GM23338 (cell line): ENCODE measurements around the gene SMAP2. TPM values are rescaled to one million over a fixed set of nuclear protein-coding genes. Genes with fewer than 3 reads are reported as not detected.

Source experiments
- ATAC-seq: fragments of 200-7000 bp; cut with Tn5 transposase; 3 replicates; pipeline ENCODE4 v1.9.1; 2020
- DNase-seq: peaks from one replicate; pipeline ENCODE4 v3.0.0-alpha.2; 2015; ENCODE audit warnings: low spot score
- H2AFZ ChIP-seq: fragments of 200-600 bp; sonication (generic); 2 replicates; pipeline ENCODE4 v1.8.0; 2016; ENCODE audit warnings: antibody characterized with exemption, mild to moderate bottlenecking, moderate library complexity
- H3F3A ChIP-seq: fragments of 200-600 bp; sonication (generic); replicated peaks from 2 replicates; pipeline ENCODE4 v1.8.0; 2017; ENCODE audit warnings: antibody characterized with exemption, mixed run types, low read depth
- H3K27ac ChIP-seq: fragments of 200-600 bp; sonication (generic); 2 replicates; pipeline ENCODE4 v1.6.1; 2016; ENCODE audit warnings: low read depth
- H3K27me3 ChIP-seq: fragments of 200-600 bp; sonication (generic); 2 replicates; pipeline ENCODE4 v1.8.0; 2016; ENCODE audit warnings: mild to moderate bottlenecking, mixed run types, moderate library complexity; ENCODE audit not compliant: insufficient read depth
- H3K36me3 ChIP-seq: fragments of 200-600 bp; sonication (generic); 2 replicates; pipeline ENCODE4 v1.8.0; 2016; ENCODE audit warnings: mild to moderate bottlenecking; ENCODE audit not compliant: insufficient read depth
- H3K4me1 ChIP-seq: fragments of 200-600 bp; sonication (generic); 2 replicates; pipeline ENCODE4 v1.8.0; 2016; ENCODE audit warnings: mild to moderate bottlenecking, moderate library complexity; ENCODE audit not compliant: insufficient read depth
- H3K4me2 ChIP-seq: fragments of 200-600 bp; sonication (generic); 2 replicates; pipeline ENCODE4 v1.7.1; 2017; ENCODE audit warnings: mixed run types
- H3K4me3 ChIP-seq: fragments of 200-600 bp; sonication (generic); 2 replicates; pipeline ENCODE4 v1.6.1; 2016; ENCODE audit warnings: mixed run types
- H3K79me2 ChIP-seq: fragments of 200-600 bp; sonication (generic); replicated peaks from 2 replicates; pipeline ENCODE4 v1.8.0; 2017; ENCODE audit warnings: mild to moderate bottlenecking; ENCODE audit not compliant: insufficient read depth
- H3K9me2 ChIP-seq: fragments of 200-600 bp; sonication (generic); 2 replicates; pipeline ENCODE4 v1.8.0; 2017; ENCODE audit not compliant: insufficient read depth
- H4K20me1 ChIP-seq: fragments of 200-600 bp; sonication (generic); replicated peaks from 2 replicates; pipeline ENCODE4 v1.8.0; 2017; ENCODE audit warnings: mild to moderate bottlenecking; ENCODE audit not compliant: insufficient read depth
- H3K27ac Mint-ChIP-seq: 2 replicates; pipeline ENCODE4 v1.8.0; 2020; ENCODE audit warnings: inconsistent platforms, mild to moderate bottlenecking, moderate library complexity, mixed read lengths
- H3K27me3 Mint-ChIP-seq: 3 replicates; pipeline ENCODE4 v1.8.0; 2022; ENCODE audit warnings: low read depth, mild to moderate bottlenecking, moderate library complexity, mixed read lengths, inconsistent platforms; ENCODE audit not compliant: insufficient read depth, poor library complexity
- H3K36me3 Mint-ChIP-seq: 3 replicates; pipeline ENCODE4 v1.8.0; 2021; ENCODE audit warnings: low read depth, mild to moderate bottlenecking, inconsistent platforms, moderate library complexity, mixed read lengths
- H3K4me1 Mint-ChIP-seq: 3 replicates; pipeline ENCODE4 v1.8.0; 2020; ENCODE audit warnings: mild to moderate bottlenecking, inconsistent platforms, mixed read lengths
- H3K4me3 Mint-ChIP-seq: 3 replicates; pipeline ENCODE4 v1.8.0; 2021; ENCODE audit warnings: moderate library complexity, mild to moderate bottlenecking, inconsistent platforms, mixed read lengths
- H3K9me3 Mint-ChIP-seq: 3 replicates; pipeline ENCODE4 v1.8.0; 2020; ENCODE audit warnings: moderate library complexity, mild to moderate bottlenecking, inconsistent platforms, mixed read lengths
- CREB1 ChIP-seq: fragments of 250-450 bp; sonication (Bioruptor Pico); IDR thresholded peaks from 2 replicates; pipeline ENCODE4 v1.5.0; 2020; ENCODE audit warnings: low read depth, mild to moderate bottlenecking, moderate library complexity
- ETS1 ChIP-seq: IDR thresholded peaks from 2 replicates; pipeline ENCODE4 v1.6.1; 2016; ENCODE audit warnings: antibody characterized with exemption
- EZH2 ChIP-seq: fragments of 200-600 bp; sonication (generic); IDR thresholded peaks from one replicate; pipeline ENCODE4 v1.8.0; 2017; ENCODE audit warnings: antibody characterized with exemption, mild to moderate bottlenecking, low read depth; ENCODE audit not compliant: unreplicated experiment
- JUNB ChIP-seq: IDR thresholded peaks from one replicate; pipeline ENCODE4 v1.6.1; 2016; ENCODE audit warnings: antibody characterized with exemption; ENCODE audit not compliant: unreplicated experiment
- POLR2AphosphoS5 ChIP-seq: IDR thresholded peaks from 2 replicates; pipeline ENCODE4 v1.6.1; 2016; ENCODE audit warnings: antibody characterized with exemption, low read depth
- ZNF114 ChIP-seq: fragments of 250-450 bp; sonication (Bioruptor Pico); IDR thresholded peaks from 2 replicates; pipeline ENCODE4 v1.5.0; 2020; ENCODE audit warnings: mild to moderate bottlenecking, moderate library complexity
- ZNF462 ChIP-seq: fragments of 250-450 bp; sonication (Bioruptor Pico); IDR thresholded peaks from 2 replicates; pipeline ENCODE4 v1.5.0; 2020; ENCODE audit warnings: mild to moderate bottlenecking, moderate library complexity
- polyA plus RNA-seq: library from polyadenylated mRNA; unstranded; fragments of >200 nt; fragmentation: Nextera tagmentation; extraction: Ambion mirVana; gene quantifications from 2 replicates; pipeline ENCODE4 v1.2.1, GENCODE V29; 2016
- total RNA-seq: library from RNA; depleted of rRNA; stranded (reverse); fragments of >200 nt; shearing (Covaris generic); gene quantifications from 2 replicates; pipeline ENCODE4 v1.2.3, GENCODE V29; 2014

The SMAP2 gene
- total and polyA plus RNA-seq, 2 experiments from 2014 or later: 2.9 to 4.8 TPM

GRCh38 chr1:40385437-40386358, 12.2 kb downstream of the SMAP2 start (continued):
- no peak for TF ChIP-seq ZNF462 (CRISPR knock-in tag)
- no peak for TF ChIP-seq POLR2AphosphoS5
- TF ChIP-seq JUNB: no peak
- TF ChIP-seq ZNF114 (CRISPR knock-in tag): no peak
- no peak for TF ChIP-seq CREB1
- TF ChIP-seq ETS1: no peak

GRCh38 chr1:40386359-40386723, 12.8 kb downstream of the SMAP2 start:
- no peaks in the 10 kb centered on the region for H3K27me3 ChIP-seq

More at GRCh38 chr1:40386359-40386723, 12.8 kb downstream of the SMAP2 start:
- H3K4me3 Mint-ChIP-seq: no peak overlapping the region
- no peak for ATAC-seq
- peaks cover 20% of the 10 kb centered on the region for H3K4me1 Mint-ChIP-seq
- no peaks in the 10 kb centered on the region for H3K4me1 ChIP-seq
- H3F3A ChIP-seq: no peaks in the 10 kb centered on the region
- H3K9me3 Mint-ChIP-seq: no peaks in the 10 kb centered on the region
- no peak overlapping the region for H2AFZ ChIP-seq
- no peak overlapping the region for H3K4me2 ChIP-seq
- no peaks in the 10 kb centered on the region for H3K9me2 ChIP-seq
- 0 out of 2 replicates have a peak, but pooled peaks cover 3% of the 10 kb centered on the region for H4K20me1 ChIP-seq
- no peak overlapping the region for H3K4me3 ChIP-seq
- no peaks in the 10 kb centered on the region for H3K36me3 Mint-ChIP-seq
- no peak overlapping the region for H3K27ac ChIP-seq
- H3K27ac Mint-ChIP-seq: no peak overlapping the region
- TF ChIP-seq ZNF114 (CRISPR knock-in tag): no peak
- no peak for TF ChIP-seq CREB1
- no peak for TF ChIP-seq POLR2AphosphoS5
- no peak for TF ChIP-seq EZH2
- DNase-seq: no peak
- no peaks in the 10 kb centered on the region for H3K79me2 ChIP-seq
- H3K36me3 ChIP-seq: no peaks in the 10 kb centered on the region
- H3K27me3 Mint-ChIP-seq: peaks cover 2% of the 10 kb centered on the region
